ENCODE results near the gene CEP83.
A peak's percentile ranks its signal among the peaks of the same experiment; 100 is the strongest.
"Not testable (repeated sequence)": the region's sequence is repeated elsewhere in the genome, so short reads cannot be mapped to it uniquely, and the experiment has no call there.

CEP83 gene

DNA sequence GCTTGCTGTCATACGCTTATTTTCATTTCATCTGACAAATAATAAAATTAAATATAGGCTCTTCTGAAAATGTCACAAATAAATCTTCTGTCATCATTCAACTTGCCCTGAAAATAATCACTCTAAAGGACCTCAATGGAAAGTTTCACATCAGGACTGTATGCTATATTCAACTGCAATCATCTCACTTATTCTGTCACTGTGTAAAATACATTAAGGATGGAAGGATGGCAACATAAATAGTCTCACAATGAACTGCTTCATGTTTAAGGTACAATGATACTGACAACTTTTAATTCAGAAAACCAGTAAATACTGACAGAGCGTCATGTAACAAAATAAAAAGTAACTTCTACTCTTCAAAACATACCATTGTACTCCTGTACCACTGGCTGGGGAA is 82.1 kb downstream of the CEP83 start:
- DNase-seq: no peak

DNA sequence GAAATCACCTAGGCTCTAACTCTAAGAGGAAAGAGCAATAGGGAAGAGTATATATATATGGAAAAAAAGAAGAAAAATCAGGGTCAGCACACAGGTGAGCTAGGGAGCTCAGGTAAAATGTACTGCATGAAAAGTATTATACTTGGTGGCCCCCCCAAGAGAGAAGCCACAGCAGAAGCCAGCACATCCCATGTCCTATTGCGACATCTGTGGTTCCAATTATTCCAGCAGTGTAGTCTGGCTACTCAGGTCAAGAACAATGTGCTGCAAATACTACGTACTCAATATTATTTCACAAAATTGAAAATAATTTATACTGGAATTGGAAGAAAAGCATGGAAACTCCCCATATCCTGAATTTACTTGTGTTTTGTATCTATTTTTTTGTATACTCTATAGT is 85.5 kb downstream of the CEP83 start:
- DNase-seq: no peak

DNA sequence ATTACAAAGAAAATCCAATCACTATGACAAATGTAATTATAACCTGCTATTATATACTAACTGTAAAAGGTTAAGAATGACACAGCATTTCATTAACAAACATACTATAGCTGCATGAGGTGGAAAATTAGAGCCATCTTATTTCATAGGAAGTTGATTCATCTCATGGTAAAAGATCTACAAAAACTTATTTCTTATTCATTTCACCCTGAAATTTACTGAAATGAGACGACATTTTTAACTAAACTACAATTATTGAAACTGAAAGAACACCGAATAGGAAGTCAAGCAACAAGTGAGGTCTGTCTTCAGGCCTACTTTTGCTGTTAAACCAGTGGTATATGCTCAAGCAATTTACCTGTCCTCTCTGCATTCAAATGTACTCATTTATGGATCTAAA is 87.2 kb downstream of the CEP83 start:
- no peak for DNase-seq

DNA sequence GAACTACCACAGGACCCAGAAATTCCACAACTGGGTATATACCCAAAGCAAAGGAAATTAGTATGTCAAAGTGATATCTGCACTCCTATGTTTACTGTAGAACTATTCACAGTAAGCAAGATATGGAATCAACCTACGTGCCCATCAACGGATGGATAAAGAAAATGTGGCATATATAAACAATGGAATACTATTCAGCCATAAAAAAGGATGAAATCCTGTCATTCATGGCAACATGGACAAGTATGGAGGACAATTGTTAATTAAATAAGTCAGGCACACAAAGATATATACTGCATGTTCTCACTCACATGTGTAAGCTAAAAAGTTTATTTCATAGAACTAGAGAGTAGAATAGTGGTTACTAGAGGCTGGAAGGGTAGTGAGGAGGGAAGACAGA is 97.0 kb downstream of the CEP83 start:
- DNase-seq: no peak

DNA sequence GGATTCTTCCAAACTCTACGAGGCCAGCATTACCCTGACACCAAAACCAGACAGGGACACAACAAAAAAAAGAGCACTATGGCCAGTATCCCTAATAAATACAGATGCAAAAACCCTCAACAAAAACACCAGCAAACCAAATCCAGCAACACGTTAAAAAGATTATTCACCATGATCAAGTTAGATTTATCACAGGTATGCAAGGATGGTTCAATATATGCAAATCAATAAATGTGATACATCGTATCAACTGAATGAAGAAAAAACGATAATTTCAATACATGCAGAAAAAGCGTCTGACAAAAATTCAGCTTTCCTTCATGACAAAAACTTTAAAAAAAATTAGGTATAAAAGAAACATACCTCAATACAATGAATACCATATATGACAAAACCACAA is 99.9 kb downstream of the CEP83 start:
- DNase-seq: no peak

DNA sequence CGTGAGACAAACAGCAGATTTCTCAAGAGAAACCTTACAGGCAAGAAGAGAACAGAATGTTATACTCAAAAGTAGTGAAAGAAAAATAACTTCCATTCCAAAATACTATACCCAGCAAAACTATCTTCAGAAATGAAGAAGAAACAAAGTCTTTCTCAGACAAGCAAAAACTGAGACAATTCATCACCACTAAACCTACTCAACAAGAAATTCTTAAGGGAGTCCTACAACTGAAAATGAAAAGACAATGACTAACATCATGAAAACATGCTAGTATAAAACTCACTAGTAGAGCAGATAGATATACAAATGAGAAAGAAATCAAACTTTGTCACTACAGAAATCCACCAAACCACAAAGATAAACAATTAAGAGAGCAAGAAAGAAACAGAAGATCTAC is 106.5 kb downstream of the CEP83 start:
- no peak for DNase-seq

DNA sequence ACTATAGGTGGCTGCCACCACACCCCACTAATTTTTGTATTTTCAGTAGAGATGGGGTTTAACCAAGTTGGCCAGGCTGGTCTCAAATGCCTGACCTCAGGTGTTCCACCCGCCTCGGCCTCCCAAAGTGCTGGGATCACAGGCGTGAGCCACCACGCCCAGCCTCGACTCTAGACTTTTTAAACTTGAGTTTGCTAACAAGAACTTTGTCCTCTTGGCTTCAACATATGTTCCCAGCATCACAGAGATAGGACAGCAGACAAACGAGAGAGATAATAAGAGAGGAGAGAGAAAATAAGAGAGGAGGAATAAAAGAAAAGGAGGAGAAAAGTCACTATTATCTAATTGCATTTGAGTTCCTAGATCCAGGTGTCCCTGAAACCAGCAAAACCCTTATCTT is 119.1 kb downstream of the CEP83 start:
- no peak for DNase-seq

DNA sequence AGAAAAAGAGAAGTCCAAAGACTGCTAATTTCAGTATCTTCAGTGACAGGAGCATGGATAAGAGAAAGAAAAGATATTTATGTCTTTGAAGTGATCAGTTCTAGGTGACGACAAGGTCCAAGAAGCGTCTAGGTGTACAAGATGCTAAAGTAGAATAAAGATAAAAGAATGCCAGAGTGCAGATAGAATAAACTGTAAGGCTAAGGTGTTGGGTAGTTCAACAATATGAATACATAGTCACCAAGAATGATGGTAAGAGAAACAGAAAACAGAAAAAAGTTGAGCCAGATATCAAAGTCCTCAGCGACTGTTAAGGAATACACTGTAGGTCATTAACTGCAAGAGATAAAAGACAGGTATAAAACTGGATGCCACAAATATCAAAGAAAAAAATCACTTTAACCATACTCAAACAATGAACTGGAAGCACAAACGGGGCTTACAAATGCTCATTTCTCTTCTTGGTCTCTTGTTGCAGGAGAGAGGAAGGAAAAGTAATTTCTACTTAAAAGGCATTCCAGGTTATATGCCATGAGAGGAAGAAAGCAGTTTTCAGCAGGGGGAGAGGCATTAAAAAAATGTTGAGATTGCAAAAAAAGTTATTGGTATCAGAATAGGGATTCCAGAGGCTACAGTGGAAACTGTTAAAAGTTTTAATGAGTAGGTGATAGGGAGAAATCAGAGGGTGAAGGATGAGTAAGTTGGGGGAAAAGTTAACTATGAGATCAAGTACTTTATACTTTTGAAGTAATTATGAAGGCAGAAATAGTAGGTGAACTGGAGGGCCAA is 121.5 kb downstream of the CEP83 start:
- no peak for DNase-seq

DNA sequence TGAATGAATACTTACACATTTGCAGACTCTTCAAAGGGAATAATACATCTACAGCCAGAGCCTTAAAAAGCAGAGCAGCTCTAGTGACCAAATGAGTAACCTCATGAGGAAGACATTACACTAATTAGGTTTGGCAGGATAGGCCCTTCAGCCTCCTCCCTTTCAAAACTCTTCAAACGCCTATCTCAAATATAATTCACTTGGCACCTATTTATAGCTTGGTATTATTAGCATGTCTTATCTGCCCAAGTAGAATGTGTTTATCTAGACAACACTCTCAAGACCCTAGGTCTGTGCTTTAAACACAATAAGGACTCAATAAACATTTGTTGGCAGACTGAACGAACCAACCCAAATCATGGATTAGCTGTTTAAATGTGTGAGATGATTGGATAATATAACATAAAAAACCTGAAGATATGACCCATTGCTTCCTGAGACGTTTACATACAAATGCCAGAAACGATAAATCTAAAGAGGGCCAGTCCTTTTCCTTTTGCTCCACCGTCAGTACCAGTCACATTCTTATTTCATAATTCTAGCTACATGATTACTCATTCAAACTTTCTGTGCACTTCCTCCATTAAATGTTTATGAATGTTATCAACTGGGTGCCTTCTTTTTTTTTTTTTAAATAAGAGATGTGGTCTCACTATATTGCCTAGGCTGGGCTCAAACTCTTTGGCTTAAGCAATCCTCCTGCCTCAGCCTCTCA is 123.3 kb downstream of the CEP83 start:
- DNase-seq: peak; percentile 59

DNA sequence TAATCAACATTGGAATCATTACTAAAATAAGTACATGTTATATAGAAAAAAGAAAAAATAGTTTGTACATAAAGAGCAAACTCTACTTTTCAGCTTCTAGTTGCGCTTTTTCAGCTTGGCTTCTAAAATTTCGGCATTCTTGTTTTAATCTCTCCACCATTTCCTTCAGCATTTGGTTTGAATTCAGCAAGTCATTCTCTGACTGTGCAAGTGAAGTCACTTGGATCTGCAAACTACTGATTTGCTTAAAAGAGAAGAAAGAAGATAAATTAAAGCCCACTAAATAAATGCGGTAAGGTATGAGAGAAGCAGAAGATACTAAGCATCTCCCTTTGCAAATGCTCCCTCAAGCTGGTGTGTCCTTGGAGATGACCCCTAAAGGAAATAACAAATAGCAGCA is 126.3 kb downstream of the CEP83 start:
- no peak for DNase-seq

DNA sequence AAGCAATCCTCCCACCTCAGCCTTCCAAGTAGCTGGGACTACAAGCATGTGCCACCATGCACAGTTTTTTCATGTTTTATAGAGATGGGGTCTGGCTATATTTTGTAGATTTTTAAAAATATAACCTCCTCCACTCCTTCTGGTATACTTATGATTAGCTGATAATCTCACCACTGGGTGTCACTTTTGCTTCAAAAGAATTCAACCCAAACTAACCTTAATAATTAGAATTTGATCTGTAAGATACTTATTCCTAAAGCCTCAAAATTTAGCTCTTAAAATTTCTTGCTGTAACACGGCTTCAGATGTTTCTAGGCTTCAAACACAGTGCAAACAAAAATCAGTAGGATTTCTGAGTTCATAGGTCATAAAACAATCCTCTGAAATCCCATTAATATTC is 130.3 kb downstream of the CEP83 start:
- no peak for DNase-seq

DNA sequence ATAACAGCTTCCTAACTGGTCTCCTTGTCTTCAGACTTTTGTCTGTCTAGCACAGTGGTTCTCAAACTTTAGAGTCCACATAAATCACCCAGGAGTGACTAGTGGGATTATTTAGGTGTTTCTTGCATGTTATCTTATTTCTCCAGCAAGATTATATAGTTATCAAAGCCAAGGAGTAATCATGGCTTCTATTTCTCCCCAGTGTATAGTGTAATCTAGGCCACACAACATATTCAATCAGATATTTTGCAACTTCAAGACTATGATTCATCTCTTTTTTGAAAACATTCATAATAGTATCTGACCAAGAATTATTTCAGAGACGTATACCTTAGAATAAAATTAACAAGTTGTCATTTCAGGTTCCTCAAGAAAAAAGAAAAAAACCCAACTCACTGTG is 131.9 kb downstream of the CEP83 start:
- DNase-seq: no peak

DNA sequence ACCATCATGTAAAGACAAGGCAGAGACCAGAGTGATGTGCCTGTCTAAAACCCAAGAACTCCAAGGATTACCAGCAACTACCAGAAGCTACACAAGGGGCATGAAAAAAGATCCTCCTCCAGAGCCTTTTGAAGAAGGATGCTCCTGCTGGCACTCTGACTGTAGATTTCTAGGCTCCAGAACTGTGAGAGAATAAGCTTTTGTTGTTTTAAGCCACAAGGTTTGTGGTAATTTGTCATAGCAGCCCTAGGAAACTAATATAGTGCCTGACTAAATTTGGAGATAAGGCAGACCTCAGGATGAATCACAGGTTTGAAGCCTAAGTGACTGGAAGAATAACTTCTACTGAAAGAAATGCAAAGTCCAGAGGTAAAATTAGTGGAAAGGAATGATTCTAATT is 132.9 kb downstream of the CEP83 start:
- no peak for DNase-seq

DNA sequence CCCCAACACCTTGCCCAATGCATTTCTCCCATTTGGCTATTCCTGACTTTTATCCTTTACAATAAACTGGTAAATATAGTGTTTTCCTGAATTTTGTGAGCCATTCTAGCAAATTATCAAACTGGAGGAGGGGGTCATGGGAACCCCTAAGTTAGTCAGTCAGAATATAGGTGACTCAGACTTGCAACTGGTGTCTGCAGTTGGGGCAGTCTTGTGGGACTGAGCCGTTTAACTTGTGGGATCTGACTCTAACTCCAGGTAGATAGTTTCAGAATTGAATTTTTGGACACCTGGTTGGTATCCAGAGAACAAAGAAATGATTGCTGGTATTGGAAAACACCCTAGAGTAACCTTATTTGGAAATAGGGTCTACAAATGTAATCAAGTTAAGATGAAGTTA is 133.4 kb downstream of the CEP83 start:
- no peak for DNase-seq

DNA sequence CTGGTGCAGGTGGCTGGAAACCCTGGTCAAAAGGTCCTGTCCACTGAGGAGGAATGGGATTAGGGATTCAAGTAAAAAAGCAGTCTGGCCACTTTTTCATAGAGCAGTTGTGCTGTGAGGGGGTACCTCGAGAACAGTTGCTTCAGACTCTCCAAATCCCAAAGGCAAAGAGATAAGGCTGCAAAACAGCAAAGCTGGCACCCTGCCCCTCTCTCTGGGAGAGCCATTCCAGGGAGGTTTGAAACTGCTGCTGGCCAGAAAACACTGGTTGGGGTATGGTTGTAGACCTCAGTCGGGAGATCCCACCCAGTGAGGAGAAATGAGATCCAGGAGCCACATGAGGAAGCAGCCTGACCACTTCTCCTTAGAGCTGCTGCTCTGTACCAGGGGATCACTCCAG is 137.3 kb downstream of the CEP83 start:
- DNase-seq: no peak

DNA sequence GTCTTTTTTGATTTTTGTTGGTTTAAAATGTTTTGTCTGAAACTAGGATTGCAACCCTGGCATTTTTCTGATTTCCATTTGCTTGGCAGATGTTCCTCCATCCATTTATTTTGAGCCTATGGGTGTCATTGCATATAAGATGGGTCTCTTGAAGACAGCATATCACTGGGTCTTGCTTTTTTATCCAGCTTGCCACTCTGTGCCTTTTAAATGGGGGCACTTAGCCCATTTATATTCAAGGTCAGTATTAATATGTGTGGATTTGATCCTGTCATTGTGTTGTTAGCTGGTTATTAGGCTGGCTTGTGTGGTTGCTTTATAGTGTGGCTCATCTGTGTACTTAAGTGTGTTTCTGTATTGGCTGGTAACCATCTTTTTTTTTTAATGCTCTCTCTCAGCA is 139.6 kb downstream of the CEP83 start:
- no peak for DNase-seq

DNA sequence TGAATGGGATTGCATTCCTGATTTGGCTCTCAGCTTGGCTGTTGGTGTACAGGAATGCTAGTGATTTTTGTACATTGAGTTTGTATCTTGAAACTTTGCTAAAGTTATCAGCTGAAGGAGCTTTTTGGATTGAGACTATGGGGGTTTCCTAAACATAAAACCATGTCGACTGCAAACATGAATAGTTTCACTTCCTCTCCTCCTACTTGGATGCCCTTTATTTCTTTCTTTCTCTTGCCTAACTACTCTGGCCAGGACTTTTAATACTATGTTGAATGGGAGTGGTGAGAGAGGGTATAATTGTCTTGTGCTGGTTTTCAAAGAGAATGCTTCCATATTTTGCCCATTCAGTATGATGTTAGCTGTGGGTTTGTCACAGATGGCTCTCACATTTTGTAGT is 141.5 kb downstream of the CEP83 start:
- peak; percentile 69 for DNase-seq

DNA sequence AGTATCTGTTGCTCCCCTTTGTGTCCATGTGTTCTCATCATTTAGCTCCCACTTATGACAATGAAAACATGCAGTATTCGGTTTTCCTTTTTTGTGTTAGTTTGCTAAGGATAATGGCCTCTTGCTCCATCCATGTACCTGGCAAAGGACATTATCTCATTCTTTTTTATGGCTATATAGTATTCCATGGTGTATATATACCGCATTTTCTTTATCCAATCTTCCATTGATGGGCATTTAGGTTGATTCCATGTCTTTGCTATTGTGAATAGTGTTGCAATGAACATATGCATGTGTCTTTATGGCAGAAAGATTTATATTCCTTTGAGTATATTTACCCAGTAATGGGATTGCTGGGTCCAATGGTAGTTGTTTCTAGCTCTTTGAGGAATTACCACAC is 143.1 kb downstream of the CEP83 start:
- DNase-seq: not testable (repeated sequence)

DNA sequence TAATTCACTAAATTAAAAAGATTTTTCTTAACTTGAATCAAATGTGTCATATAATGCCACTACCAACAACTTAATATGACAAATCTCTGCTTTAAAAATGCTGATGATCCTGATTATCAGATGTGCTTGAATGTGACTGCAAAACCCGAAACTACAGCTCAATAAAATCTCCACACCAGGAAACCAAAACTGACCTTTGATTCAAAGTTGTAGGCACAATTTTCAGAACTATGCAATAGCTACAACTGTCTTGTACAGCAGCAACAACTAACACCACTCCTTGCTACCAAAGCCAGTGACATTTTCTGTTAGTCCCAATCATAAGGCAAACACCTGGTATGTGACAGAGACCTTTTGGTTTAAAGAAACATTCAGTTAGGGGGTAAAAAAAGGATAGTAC is 147.3 kb downstream of the CEP83 start:
- no peak for DNase-seq

DNA sequence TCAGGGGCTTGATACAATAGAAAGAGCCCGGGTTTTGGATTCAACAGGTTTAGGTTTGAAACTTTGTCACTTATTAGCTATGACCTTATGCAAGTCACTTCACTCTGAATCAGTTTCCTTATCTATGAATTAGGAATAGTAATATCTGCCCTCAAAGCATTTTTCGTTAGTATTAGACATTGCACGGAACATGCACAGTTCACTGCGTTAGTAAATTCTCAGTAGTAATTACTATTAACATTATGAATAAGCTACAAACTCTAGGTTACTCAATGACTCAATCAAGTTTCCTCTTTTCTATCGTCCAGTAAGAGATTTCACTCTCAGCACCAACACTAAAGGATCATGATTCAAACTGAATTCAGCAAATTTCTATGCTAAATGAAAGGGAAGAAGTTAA is 150.3 kb downstream of the CEP83 start:
- peak; percentile 27 for DNase-seq

DNA sequence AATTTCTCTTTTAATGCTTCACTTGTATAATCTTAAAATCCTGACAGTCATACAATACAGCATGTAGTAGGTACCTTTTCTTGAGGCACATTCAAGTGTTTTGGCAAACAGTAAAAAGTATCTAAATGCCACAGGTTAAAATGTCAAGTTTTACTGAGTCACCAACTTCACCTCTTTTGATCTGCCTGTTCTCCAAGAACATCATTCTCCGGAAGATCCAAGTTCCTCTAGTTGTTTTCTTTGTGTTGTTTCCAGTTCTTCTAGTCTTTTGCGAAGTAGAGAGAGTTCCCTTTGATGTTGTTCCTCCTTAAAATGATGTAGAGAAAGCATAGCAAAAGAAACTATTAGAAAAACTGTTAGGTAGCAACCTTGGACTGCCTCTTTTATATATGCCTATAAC is 151.1 kb downstream of the CEP83 start:
- DNase-seq: no peak

DNA sequence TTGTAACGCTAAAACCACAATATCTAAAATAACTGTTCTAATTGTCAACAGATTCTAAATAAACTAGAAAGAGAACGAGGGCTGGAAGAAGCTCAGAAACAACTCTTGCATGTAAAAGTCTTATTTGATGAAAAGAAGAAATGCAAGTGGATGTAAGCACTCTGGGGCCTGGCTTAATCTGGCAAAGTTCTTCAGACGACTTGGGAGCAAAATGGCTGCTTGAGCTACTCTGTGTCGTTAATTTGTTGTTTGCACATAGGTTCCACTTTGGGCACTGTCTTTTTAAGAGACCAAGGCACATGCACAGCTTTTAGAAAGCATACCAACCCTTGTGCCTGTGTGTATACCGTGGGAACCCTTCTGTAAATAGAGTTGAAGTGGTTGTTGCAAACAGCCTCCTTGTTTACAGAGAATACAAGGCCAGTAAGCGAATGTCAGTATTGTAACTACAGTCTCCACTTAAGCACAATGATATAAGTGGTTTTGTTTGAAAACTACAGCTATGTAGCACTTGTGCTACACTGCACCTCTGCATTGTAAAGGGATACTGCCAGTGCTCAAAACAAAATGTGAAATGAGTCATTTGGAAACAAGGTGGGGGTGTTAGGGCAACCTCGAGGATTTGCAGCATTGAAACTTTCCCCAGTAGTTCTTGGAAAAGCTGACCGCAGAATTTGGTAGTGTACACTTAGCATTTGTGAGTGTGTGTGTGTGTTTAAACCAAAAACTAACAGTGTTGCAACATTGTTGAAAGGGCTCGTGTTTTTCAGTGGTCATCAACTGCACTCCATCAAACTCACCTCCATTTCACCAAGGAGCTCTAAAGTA is 154.3 kb downstream of the CEP83 start:
- no peak for DNase-seq

DNA sequence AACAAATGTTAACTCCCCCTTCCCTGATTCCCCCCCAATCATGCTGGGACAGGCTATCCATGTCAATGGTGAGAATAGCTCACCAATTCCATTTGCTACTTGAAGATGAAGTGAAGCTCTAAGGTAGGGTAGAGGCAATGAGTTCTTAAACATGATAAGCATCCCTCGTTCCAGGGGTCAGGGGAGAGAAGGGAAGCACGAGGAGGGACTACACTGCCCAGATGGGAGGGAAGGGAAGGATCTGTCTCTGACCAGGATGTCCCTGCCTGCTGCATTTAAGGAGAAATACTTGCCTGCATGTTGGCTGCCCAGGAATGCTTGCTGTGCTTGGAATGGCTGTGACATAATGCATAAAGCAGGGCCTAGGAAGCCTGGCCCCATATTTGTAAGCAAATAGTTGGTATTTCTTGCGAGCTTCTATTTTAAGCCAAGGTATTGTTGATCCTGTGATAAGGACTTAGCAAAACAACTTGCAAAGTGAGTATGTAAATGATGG is 155.1 kb downstream of the CEP83 start:
- no peak for DNase-seq

DNA sequence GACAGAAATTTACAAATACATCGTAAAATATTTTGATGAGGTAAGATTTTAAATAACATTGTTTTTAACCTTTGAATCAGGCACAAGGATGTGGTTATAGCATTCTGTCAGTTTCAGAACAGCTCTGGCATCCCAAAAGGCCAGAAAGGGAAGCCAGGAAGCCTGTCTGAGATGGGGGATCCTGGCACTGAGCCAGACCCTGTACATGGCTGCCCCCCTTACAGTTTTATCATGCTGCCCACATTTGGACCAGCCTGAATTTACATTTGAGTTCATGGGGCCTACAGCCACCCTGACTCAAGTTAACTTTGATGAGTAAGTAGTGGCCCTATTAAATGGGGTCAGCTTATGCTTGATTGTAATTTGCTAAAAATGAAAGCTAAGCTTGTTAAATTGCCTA is 155.7 kb downstream of the CEP83 start:
- no peak for DNase-seq
